ENCODE results near the gene DHX16.

DNA sequence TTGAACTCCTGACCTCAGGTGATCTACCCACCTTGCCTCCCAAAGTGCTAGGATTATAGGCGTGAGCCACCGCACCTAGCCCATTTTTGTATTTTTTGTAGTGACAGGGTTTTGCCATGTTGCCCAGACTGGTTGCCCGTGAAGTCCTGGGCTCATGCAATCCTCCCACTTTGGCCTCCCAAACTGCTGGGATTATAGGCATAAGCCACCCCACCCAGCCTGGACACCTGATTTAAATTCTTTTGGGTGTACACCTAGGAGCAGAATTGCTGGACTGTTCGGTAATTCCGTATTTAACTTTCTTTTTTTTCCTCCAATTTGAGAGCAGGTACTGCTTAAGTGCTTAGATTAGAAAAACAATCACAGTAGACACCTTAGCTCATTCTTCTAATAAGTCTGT lies 23.6 kb upstream of the DHX16 start:
- TF ChIP-seq POLR2A (IDR thresholded peaks at IDR 0.05): no peak
- TF ChIP-seq, protein P1, sequence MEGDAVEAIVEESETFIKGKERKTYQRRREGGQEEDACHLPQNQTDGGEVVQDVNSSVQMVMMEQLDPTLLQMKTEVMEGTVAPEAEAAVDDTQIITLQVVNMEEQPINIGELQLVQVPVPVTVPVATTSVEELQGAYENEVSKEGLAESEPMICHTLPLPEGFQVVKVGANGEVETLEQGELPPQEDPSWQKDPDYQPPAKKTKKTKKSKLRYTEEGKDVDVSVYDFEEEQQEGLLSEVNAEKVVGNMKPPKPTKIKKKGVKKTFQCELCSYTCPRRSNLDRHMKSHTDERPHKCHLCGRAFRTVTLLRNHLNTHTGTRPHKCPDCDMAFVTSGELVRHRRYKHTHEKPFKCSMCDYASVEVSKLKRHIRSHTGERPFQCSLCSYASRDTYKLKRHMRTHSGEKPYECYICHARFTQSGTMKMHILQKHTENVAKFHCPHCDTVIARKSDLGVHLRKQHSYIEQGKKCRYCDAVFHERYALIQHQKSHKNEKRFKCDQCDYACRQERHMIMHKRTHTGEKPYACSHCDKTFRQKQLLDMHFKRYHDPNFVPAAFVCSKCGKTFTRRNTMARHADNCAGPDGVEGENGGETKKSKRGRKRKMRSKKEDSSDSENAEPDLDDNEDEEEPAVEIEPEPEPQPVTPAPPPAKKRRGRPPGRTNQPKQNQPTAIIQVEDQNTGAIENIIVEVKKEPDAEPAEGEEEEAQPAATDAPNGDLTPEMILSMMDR (IDR thresholded peaks at IDR 0.05): no peak

Data from lower leg skin (tissue), 3 donors.